HCT116 (cell line): Measurements from ENCODE around the gene DRD4. TPM values are rescaled to one million over a fixed set of nuclear protein-coding genes. Genes with fewer than 3 reads are reported as not detected.
A peak's percentile ranks its signal among the peaks of the same experiment; 100 is the strongest.

ENCODE experiments used
- ATAC-seq: fragments of 200-7000 bp; cut with Tn5 transposase; 2 replicates; pipeline ENCODE4 v1.9.1; 2020; ENCODE audit warnings: mild to moderate bottlenecking, moderate library complexity
- BruUV-seq: library from RNA; stranded (reverse); fragments of 400-500 nt; replicated peaks from 2 replicates; lab custom pipeline; 2021; lab: Mats Ljungman, UMichigan
- CTCF ChIA-PET: fragments of 300-600 bp; sonication (Branson Sonifier 250); formaldehyde crosslinking; loops from one replicate; lab custom pipeline; 2021; ENCODE audit warnings: antibody characterized with exemption; lab: Charles Lee
- POLR2A ChIA-PET: fragments of 300-600, 350-600 bp; sonication (Branson Sonifier 250); formaldehyde crosslinking; loops from one replicate; lab custom pipeline; 2021; ENCODE audit warnings: antibody characterized with exemption; lab: Charles Lee
- RAD21 ChIA-PET, 2 experiments: fragments of 300-600 bp; sonication (Branson Sonifier 250); formaldehyde crosslinking; loops; one replicate each; lab custom pipeline; 2023; ENCODE audit warnings: low total read pairs in 2 of 2; ENCODE audit not compliant: uncharacterized antibody in 2 of 2, unreplicated experiment in 2 of 2, low non-redundant PET in 1 of 2; lab: Charles Lee
- DNase-seq: peaks from one replicate; pipeline ENCODE4 v3.0.0-alpha.2; 2010; ENCODE audit warnings: low read depth, low spot score
- H2AFZ ChIP-seq: fragments of 200-600 bp; shearing (Covaris generic), sonication (generic); 2 replicates; pipeline ENCODE4 v1.6.1; 2017; ENCODE audit warnings: low read depth, mixed run types, mixed read lengths, antibody characterized with exemption, low read length; ENCODE audit not compliant: poor library complexity, severe bottlenecking
- H3K27ac ChIP-seq: 2 replicates; pipeline ENCODE4 v1.5.1; 2012; ENCODE audit warnings: low read depth, low read length
- H3K27me3 ChIP-seq: fragments of 200-600 bp; sonication (generic); 2 replicates; pipeline ENCODE4 v1.6.1; 2016; ENCODE audit warnings: mixed run types, low read length, mixed read lengths; ENCODE audit not compliant: insufficient read depth
- H3K36me3 ChIP-seq, 2 experiments: fragments of 200-500 bp in 1 of 2; fragments of 200-600 bp in 1 of 2; sonication (Bioruptor generic) in 1 of 2; sonication (generic) in 1 of 2; 2 replicates each; pipeline versions ENCODE4 v1.5.1 to v1.6.1; 2014 to 2016; ENCODE audit warnings: low read length in 2 of 2, inconsistent platforms in 1 of 2, mixed read lengths in 1 of 2, mixed run types in 1 of 2; ENCODE audit not compliant: insufficient read depth in 2 of 2, control insufficient read depth in 1 of 2
- H3K4me1 ChIP-seq, 2 experiments: fragments of 200-600 bp in 1 of 2; sonication (generic) in 1 of 2; 2 replicates each; pipeline versions ENCODE4 v1.5.1 to v1.6.1; 2012 to 2017; ENCODE audit warnings: low read length in 2 of 2, inconsistent platforms in 1 of 2, mild to moderate bottlenecking in 1 of 2, mixed read lengths in 1 of 2, mixed run types in 1 of 2, moderate library complexity in 1 of 2; ENCODE audit not compliant: insufficient read depth in 2 of 2, control insufficient read depth in 1 of 2
- H3K4me2 ChIP-seq: fragments of 200-600 bp; sonication (generic); 2 replicates; pipeline ENCODE4 v1.6.1; 2017; ENCODE audit warnings: mixed run types, low read length, mixed read lengths
- H3K4me3 ChIP-seq, 2 experiments: fragments of 200-600 bp in 1 of 2; sonication (generic) in 1 of 2; replicated peaks in 1 of 2; 2 replicates each; pipeline ENCODE4 v1.5.1; 2011 to 2016; ENCODE audit warnings: low read length in 2 of 2, control low read depth in 1 of 2, low read depth in 1 of 2, mild to moderate bottlenecking in 1 of 2, mixed read lengths in 1 of 2, mixed run types in 1 of 2
- H3K79me2 ChIP-seq: fragments of 200-600 bp; sonication (generic); 2 replicates; pipeline ENCODE4 v1.6.1; 2017; ENCODE audit warnings: mild to moderate bottlenecking, mixed run types, low read length, moderate library complexity, mixed read lengths; ENCODE audit not compliant: insufficient read depth
- H3K9ac ChIP-seq: fragments of 200-600 bp; sonication (generic); 2 replicates; pipeline ENCODE4 v1.6.1; 2016; ENCODE audit warnings: low read length, mixed read lengths
- H3K9me2 ChIP-seq: fragments of 200-600 bp; sonication (generic), shearing (Covaris generic); 2 replicates; pipeline ENCODE4 v1.6.1; 2017; ENCODE audit warnings: mixed run types, mild to moderate bottlenecking, moderate library complexity; ENCODE audit not compliant: insufficient read depth
- H3K9me3 ChIP-seq, 2 experiments: fragments of 200-500 bp in 1 of 2; fragments of 200-600 bp in 1 of 2; sonication (Bioruptor generic) in 1 of 2; sonication (generic) in 1 of 2; 2 replicates each; pipeline ENCODE4 v1.6.1; 2014 to 2017; ENCODE audit warnings: low read length in 2 of 2, mixed read lengths in 2 of 2, inconsistent platforms in 1 of 2, low read depth in 1 of 2, mild to moderate bottlenecking in 1 of 2, mixed run types in 1 of 2, moderate library complexity in 1 of 2; ENCODE audit not compliant: control insufficient read depth in 1 of 2, insufficient read depth in 1 of 2
- H4K20me1 ChIP-seq: fragments of 200-600 bp; sonication (generic), shearing (Covaris generic); 2 replicates; pipeline ENCODE4 v1.6.1; 2017; ENCODE audit warnings: mixed run types, mild to moderate bottlenecking, moderate library complexity; ENCODE audit not compliant: insufficient read depth
- CEBPB ChIP-seq: IDR thresholded peaks from 2 replicates; pipeline ENCODE4 v1.6.1; 2012; ENCODE audit warnings: low read depth
- EGR1 ChIP-seq: IDR thresholded peaks from 2 replicates; pipeline ENCODE4 v1.6.1; 2012; ENCODE audit warnings: low read depth
- EZH2 ChIP-seq: fragments of 200-600 bp; sonication (generic); IDR thresholded peaks from 2 replicates; pipeline ENCODE4 v1.6.1; 2017; ENCODE audit warnings: antibody characterized with exemption, mixed run types
- EZH2phosphoT487 ChIP-seq: fragments of 200-600 bp; IDR thresholded peaks from 2 replicates; pipeline ENCODE4 v1.6.1; 2018; ENCODE audit warnings: antibody characterized with exemption, borderline replicate concordance
- JUND ChIP-seq: IDR thresholded peaks from 2 replicates; pipeline ENCODE4 v1.6.1; 2012
- MAX ChIP-seq: IDR thresholded peaks from 2 replicates; pipeline ENCODE4 v1.6.1; 2012
- RAD21 ChIP-seq: IDR thresholded peaks from 2 replicates; pipeline ENCODE4 v1.6.1; 2012; ENCODE audit warnings: low read depth, mild to moderate bottlenecking
- SRF ChIP-seq: IDR thresholded peaks from 2 replicates; pipeline ENCODE4 v1.6.1; 2012; ENCODE audit warnings: low read depth
- TCF7L2 ChIP-seq: IDR thresholded peaks from 2 replicates; pipeline ENCODE4 v1.7.0; 2011; ENCODE audit warnings: borderline replicate concordance, inconsistent platforms; ENCODE audit not compliant: insufficient read depth, insufficient read length; ENCODE audit errors: extremely low read depth
- ZFX ChIP-seq: fragments of 450-650 bp; IDR thresholded peaks from 2 replicates; pipeline ENCODE4 v1.6.1; 2017
- intact Hi-C: fragments of 100-400 bp; cut with micrococcal nuclease; formaldehyde crosslinking; loops from 2 replicates; pipeline ENCODE4 v1.10.0; 2022
- total RNA-seq: library from RNA; stranded (reverse); gene quantifications from one replicate; pipeline ENCODE4 v1.2.1, GENCODE V29; 2021; ENCODE audit not compliant: unreplicated experiment
- TF ChIP-seq, protein P1 (sequence below): IDR thresholded peaks from 2 replicates; pipeline ENCODE4 v1.6.1; 2011; ENCODE audit warnings: mild to moderate bottlenecking, low read length, moderate library complexity; ENCODE audit not compliant: insufficient replicate concordance; ENCODE audit errors: extremely low read depth

Gene DRD4
- total RNA-seq, 1 experiment from 2014 or later, result 2.4 TPM

DNA sequence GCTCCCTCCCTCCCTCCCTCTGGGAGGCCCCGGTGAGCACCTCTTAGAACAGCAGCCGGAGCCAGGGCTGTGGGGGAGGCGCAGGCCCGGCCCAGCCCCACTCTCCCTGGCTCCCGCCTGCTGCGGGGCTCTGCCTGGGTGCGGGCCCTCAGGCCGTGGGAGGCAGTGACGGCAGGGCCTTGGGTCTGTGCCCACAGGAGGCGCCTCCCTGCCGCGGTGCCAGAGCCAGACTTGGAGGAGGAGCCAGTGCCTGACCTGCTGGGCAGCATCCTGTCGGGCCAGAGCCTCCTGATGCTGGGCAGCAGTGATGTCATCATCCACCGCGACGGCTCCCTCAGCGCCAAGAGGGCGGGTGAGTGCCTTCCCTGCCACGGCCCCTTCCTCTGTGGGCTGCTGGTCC, 30.8 kb upstream of the DRD4 start:
- no peak for TF ChIP-seq CEBPB
- TF ChIP-seq EZH2phosphoT487, result no peak
- TF ChIP-seq MAX, result no peak
- TF ChIP-seq JUND, result no peak
- no peak for TF ChIP-seq ZFX
- TF ChIP-seq TCF7L2, result no peak
- TF ChIP-seq, protein P1, sequence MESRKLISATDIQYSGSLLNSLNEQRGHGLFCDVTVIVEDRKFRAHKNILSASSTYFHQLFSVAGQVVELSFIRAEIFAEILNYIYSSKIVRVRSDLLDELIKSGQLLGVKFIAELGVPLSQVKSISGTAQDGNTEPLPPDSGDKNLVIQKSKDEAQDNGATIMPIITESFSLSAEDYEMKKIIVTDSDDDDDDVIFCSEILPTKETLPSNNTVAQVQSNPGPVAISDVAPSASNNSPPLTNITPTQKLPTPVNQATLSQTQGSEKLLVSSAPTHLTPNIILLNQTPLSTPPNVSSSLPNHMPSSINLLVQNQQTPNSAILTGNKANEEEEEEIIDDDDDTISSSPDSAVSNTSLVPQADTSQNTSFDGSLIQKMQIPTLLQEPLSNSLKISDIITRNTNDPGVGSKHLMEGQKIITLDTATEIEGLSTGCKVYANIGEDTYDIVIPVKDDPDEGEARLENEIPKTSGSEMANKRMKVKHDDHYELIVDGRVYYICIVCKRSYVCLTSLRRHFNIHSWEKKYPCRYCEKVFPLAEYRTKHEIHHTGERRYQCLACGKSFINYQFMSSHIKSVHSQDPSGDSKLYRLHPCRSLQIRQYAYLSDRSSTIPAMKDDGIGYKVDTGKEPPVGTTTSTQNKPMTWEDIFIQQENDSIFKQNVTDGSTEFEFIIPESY, result no peak
- TF ChIP-seq EZH2, result no peak
- TF ChIP-seq EGR1, result no peak
- TF ChIP-seq SRF, result no peak
- no peak for TF ChIP-seq RAD21
- H3K9me2 ChIP-seq, result no peaks in the 10 kb centered on the region
- no TSS peak for BruUV-seq
- RAD21 ChIA-PET, result no interaction called here
- no peaks in the 10 kb centered on the region for H4K20me1 ChIP-seq
- peaks cover 29% of the 10 kb centered on the region; the same call in 1 of the 2 replicates for H3K79me2 ChIP-seq
- no peak overlapping the region for H3K4me3 ChIP-seq
- no peak for DNase-seq
- no peak overlapping the region for H3K4me2 ChIP-seq
- CTCF ChIA-PET, result no interaction called here
- no peaks in the 10 kb centered on the region for H3K27me3 ChIP-seq
- H2AFZ ChIP-seq, result no peak overlapping the region
- POLR2A ChIA-PET, result no interaction called here
- ATAC-seq, result peak; percentile 29; the same call in 1 of the 2 replicates
- no peaks in the 10 kb centered on the region for H3K4me1 ChIP-seq
- H3K36me3 ChIP-seq, result peaks cover 50 to 58% of the 10 kb centered on the region in 2 experiments; a peak in 3 of 4 replicates
- no peaks in the 10 kb centered on the region for H3K9me3 ChIP-seq
- H3K9ac ChIP-seq, result no peak overlapping the region
- intact Hi-C loops, result no loop called here
- no peak overlapping the region; the same call in 1 of the 2 replicates for H3K27ac ChIP-seq
